H4 (cell line): Measurements from ENCODE around the gene FAM162B. TPM values are rescaled to one million over a fixed set of nuclear protein-coding genes. Genes with fewer than 3 reads are reported as not detected.
"Not testable (repeated sequence)": the region's sequence is repeated elsewhere in the genome, so short reads cannot be mapped to it uniquely, and the experiment has no call there.

Source experiments
- DNase-seq: peaks from one replicate; pipeline ENCODE4 v3.0.0-alpha.2; 2015; ENCODE audit warnings: low spot score
- total RNA-seq: library from RNA; depleted of rRNA; stranded (reverse); fragments of >200 nt; shearing (Covaris generic); gene quantifications from 2 replicates; pipeline ENCODE4 v1.2.3, GENCODE V29; 2014; rRNA removed

FAM162B gene
- total RNA-seq, 1 experiment from 2014 or later, result not detected

DNA sequence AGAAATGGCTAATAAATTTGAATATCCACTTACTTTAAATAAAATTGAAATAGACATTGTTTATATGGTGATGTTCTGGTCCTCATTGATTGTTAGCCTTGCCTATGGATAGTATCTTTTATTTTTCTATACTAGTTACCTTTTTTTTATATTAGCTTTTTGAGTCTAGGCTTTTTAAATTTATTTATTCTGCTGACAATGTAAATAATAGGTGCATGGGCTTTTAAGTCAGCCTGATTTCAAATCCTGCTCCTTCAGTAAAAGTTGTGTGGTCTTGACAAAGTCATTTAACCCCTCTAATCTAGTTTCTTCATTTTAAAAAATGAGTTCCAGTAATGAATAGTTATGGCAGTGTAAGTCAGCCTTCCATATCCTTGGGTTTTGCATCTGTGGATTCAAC, 38.6 kb downstream of the FAM162B start:
- no peak for DNase-seq

DNA sequence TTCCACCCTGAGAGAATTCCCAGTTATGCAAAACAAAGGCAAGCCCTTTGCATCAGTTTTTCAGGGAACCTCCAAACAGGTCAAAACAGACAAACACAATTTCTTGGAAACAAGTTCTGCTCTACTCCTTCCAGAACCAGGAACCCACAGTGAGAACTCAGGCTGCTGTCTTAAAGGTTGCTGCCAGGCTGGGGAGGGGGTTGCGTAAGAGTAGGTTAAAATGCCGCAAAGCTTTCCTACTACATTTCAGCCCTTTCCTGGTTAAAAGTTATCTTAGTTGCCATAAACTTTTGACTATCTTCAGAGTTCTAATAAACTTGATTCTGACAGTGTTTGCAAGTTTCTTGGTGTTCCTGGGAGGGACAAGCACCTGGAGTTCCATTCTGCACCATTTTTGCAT, 50.8 kb downstream of the FAM162B start:
- no peak for DNase-seq

DNA sequence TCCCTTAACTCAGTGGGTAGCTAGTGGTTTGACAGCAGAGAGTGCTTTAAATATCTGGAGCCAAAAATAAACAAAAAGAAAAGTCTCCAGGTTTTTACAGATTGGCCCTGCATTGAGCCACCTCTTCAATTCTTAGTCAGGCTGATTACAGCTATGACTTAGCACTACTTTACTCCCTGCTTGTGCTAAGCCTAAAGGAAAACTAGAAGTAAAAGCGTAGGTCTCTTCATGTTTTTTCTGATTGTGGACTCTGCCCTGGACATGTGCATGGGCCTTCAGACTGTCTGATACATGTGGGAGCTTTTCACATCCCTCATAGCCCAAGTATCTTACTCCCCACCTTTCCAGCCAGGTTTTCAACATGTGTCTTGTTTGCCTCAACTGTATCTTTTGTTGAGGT, 51.2 kb downstream of the FAM162B start:
- DNase-seq, result no peak

DNA sequence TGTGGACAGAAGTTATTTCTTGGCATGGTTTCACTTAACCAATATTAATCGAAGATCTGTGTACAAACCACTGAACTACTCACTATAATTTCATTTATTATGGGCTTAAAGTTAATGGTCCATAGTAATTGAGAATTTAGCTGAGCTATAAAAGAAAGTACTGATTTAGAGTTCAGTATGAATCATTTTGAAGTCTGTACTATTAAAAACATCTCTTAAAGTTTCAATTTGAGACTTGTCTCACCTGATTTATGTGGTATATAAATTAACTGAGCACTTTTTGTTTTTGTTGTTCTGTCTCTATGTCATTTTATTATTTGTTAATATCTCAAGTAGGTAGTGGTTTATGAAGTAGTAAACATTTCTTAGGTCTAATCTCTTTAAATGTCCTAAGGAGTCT, 59.6 kb downstream of the FAM162B start:
- no peak for DNase-seq

DNA sequence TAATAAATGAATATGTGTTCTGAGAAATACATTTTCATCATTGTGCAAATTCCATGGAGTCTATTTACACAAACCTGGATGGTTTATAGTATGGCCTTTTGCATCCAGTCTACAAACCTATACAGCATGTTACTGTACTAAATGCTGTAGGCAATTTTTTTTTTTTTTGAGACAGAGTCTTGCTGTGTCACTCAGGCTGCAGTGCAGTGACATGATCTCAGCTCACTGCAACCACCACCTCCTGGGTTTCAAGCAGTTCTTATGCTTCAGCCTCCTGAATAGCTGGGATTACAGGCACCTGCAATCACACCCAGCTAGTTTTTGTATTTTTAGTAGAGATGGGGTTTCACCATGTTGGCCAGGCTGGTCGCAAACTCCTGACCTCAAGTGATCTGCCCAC, 61.6 kb downstream of the FAM162B start:
- DNase-seq, result not testable (repeated sequence)

Other genes with a start within 250 kb of the FAM162B start
- 0.17 TPM in 1 of 2 replicates, not detected in the other for gene TRAPPC3L, start 220.0 kb downstream of the FAM162B start, total RNA-seq
- gene CALHM4, start 212.0 kb downstream of the FAM162B start, total RNA-seq, result 0.39 TPM in 1 of 2 replicates, not detected in the other
- gene RWDD1, start 194.2 kb downstream of the FAM162B start, total RNA-seq, result 31.0 and 32.5 TPM in 2 replicates
- 0.06 and 0.27 TPM in 2 replicates for gene RSPH4A, start 149.2 kb downstream of the FAM162B start, total RNA-seq
- 9.9 and 10.7 TPM in 2 replicates for gene ZUP1, start 97.0 kb downstream of the FAM162B start, total RNA-seq
- gene KPNA5, start 84.5 kb downstream of the FAM162B start, total RNA-seq, result 2.6 and 3.4 TPM in 2 replicates
- gene GPRC6A, start 63.4 kb upstream of the FAM162B start, total RNA-seq, result not detected in 2 replicates
- gene RFX6, start 111.5 kb upstream of the FAM162B start, total RNA-seq, result not detected in 2 replicates